ENCODE measurements around the gene C1S.
"Not testable (repeated sequence)": the region's sequence is repeated elsewhere in the genome, so short reads cannot be mapped to it uniquely, and the experiment has no call there.

Gene C1S

GRCh38 chr12:7096006-7096932 is 35.8 kb downstream of the C1S start:
- DNase-seq (ENCODE audit: low spot score in 2 of 2) (no peak), ATAC-seq (ENCODE audit: low read depth) (no peak)
- Mint-ChIP-seq H3K9me3 (no peaks in the 10 kb centered on the region), H3K4me3 (no peak overlapping the region), H3K27ac (no peak overlapping the region), H3K4me1 (peaks cover 7% of the 10 kb centered on the region), H3K27me3 (no peaks in the 10 kb centered on the region), H3K36me3 (peaks cover 7% of the 10 kb centered on the region)

- no peak overlapping the region for H3K4me3 Mint-ChIP-seq
- H3K36me3 Mint-ChIP-seq = peaks cover 7% of the 10 kb centered on the region
- no peak overlapping the region for H3K27ac Mint-ChIP-seq
- H3K4me1 Mint-ChIP-seq = peaks cover 6% of the 10 kb centered on the region
- DNase-seq (ENCODE audit: low spot score in 2 of 2) = no peak
- ATAC-seq (ENCODE audit: low read depth) = no peak
- H3K27me3 Mint-ChIP-seq = no peaks in the 10 kb centered on the region
- no peaks in the 10 kb centered on the region for H3K9me3 Mint-ChIP-seq
Observed at GRCh38 chr12:7096979-7097378, 36.5 kb downstream of the C1S start.

- ATAC-seq (ENCODE audit: low read depth) (no peak), DNase-seq (ENCODE audit: low spot score in 2 of 2) (no peak)
- no peaks in the 10 kb centered on the region for H3K27me3 Mint-ChIP-seq
- H3K36me3 Mint-ChIP-seq = peaks cover 19% of the 10 kb centered on the region
- H3K4me3 Mint-ChIP-seq = no peak overlapping the region
- H3K27ac Mint-ChIP-seq = no peak overlapping the region
- H3K9me3 Mint-ChIP-seq = no peaks in the 10 kb centered on the region
- peaks cover 8% of the 10 kb centered on the region for H3K4me1 Mint-ChIP-seq
Observed at GRCh38 chr12:7099290-7099996, 38.9 kb downstream of the C1S start.

DNA sequence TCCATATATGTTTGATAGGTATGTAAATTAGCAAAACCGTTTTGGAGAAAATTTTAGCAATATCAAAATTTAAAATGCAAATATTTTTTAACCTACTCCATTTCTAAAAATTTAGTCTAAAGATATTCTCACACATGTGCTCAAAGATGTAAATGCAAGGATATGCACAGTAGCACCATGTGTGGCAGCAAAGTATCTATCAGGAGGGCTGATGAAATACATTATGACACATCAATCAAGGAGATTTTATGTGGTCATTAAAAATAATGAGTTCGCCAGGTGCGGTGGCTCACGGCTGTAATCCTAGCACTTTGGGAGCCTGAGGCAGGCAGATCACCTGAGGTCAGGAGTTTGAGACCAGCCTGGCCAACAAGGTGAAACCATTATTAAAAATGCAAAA is 39.7 kb downstream of the C1S start:
- H3K36me3 Mint-ChIP-seq = peaks cover 19% of the 10 kb centered on the region
- no peak overlapping the region for H3K27ac Mint-ChIP-seq

GRCh38 chr12:7101047-7101693 is 40.7 kb downstream of the C1S start:
- Mint-ChIP-seq H3K27ac (no peak overlapping the region), H3K36me3 (peaks cover 26% of the 10 kb centered on the region), H3K4me1 (peaks cover 8% of the 10 kb centered on the region), H3K9me3 (peaks cover 3% of the 10 kb centered on the region), H3K4me3 (no peak overlapping the region), H3K27me3 (no peaks in the 10 kb centered on the region)
- DNase-seq (ENCODE audit: low spot score in 2 of 2) (no peak), ATAC-seq (ENCODE audit: low read depth) (no peak)

More for the DNA sequence above, 39.7 kb downstream of the C1S start:
- no peak for ATAC-seq (ENCODE audit: low read depth)
- Mint-ChIP-seq H3K4me3 (no peak overlapping the region), H3K4me1 (peaks cover 8% of the 10 kb centered on the region), H3K27me3 (no peaks in the 10 kb centered on the region), H3K9me3 (no peaks in the 10 kb centered on the region)
- DNase-seq (ENCODE audit: low spot score in 2 of 2) = no peak

GRCh38 chr12:7101694-7102131 is 41.2 kb downstream of the C1S start:
- H3K9me3 Mint-ChIP-seq = peaks cover 8% of the 10 kb centered on the region
- no peak overlapping the region for H3K27ac Mint-ChIP-seq
- no peak for ATAC-seq (ENCODE audit: low read depth)
- DNase-seq (ENCODE audit: low spot score in 2 of 2) = no peak
- peaks cover 30% of the 10 kb centered on the region for H3K36me3 Mint-ChIP-seq
- H3K4me3 Mint-ChIP-seq = no peak overlapping the region
- peaks cover 11% of the 10 kb centered on the region for H3K4me1 Mint-ChIP-seq
- no peaks in the 10 kb centered on the region for H3K27me3 Mint-ChIP-seq

DNA sequence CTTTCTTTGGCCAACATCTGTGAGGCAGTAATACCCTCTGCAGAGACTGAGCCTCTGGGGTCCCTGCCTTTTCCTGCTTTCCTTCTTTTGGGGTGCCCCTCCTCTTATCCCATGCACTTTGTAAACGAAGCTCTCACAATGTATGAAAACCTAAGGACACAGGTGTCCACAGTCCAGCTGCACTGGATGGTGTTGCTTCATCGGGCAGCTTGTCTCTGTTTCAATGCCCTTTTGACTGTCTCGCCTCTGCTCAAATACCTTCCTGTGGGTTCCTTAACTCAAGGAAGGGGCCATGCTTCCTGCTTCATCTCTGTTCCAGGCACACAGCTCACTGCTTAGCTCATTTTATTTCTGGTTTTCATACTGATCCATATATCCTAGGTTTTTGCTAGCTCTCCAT is 42.1 kb downstream of the C1S start:
- H3K4me1 Mint-ChIP-seq = peaks cover 12% of the 10 kb centered on the region
- H3K27me3 Mint-ChIP-seq = no peaks in the 10 kb centered on the region
- no peak overlapping the region for H3K4me3 Mint-ChIP-seq
- ATAC-seq (ENCODE audit: low read depth) (no peak), DNase-seq (ENCODE audit: low spot score in 2 of 2) (no peak)
- H3K27ac Mint-ChIP-seq = peak overlapping the region; percentile 5
- peaks cover 30% of the 10 kb centered on the region for H3K36me3 Mint-ChIP-seq
- peaks cover 8% of the 10 kb centered on the region for H3K9me3 Mint-ChIP-seq

- DNase-seq (ENCODE audit: low spot score in 2 of 2) = no peak
- Mint-ChIP-seq H3K4me1 (peaks cover 22% of the 10 kb centered on the region), H3K4me3 (no peak overlapping the region), H3K27ac (peak overlapping the region; percentile 36), H3K27me3 (no peaks in the 10 kb centered on the region), H3K36me3 (peaks cover 30% of the 10 kb centered on the region), H3K9me3 (peaks cover 8% of the 10 kb centered on the region)
- no peak for ATAC-seq (ENCODE audit: low read depth)
Observed at GRCh38 chr12:7103837-7104584, 43.5 kb downstream of the C1S start.

- Mint-ChIP-seq H3K27ac (no peak overlapping the region), H3K36me3 (peaks cover 25% of the 10 kb centered on the region), H3K9me3 (peaks cover 8% of the 10 kb centered on the region), H3K4me1 (peaks cover 36% of the 10 kb centered on the region), H3K27me3 (no peaks in the 10 kb centered on the region), H3K4me3 (no peak overlapping the region)
- ATAC-seq (ENCODE audit: low read depth) (no peak), DNase-seq (ENCODE audit: low spot score in 2 of 2) (no peak)
Observed at GRCh38 chr12:7106082-7106481, 45.6 kb downstream of the C1S start.

- H3K9me3 Mint-ChIP-seq; ATAC-seq (ENCODE audit: low read depth); DNase-seq (ENCODE audit: low spot score in 2 of 2); H3K4me3 Mint-ChIP-seq; H3K27me3 Mint-ChIP-seq; H3K27ac Mint-ChIP-seq: not testable (repeated sequence)
- Mint-ChIP-seq H3K36me3 (peaks cover 23% of the 10 kb centered on the region), H3K4me1 (peaks cover 34% of the 10 kb centered on the region)
Observed at GRCh38 chr12:7107181-7107580, 46.7 kb downstream of the C1S start.

DNA sequence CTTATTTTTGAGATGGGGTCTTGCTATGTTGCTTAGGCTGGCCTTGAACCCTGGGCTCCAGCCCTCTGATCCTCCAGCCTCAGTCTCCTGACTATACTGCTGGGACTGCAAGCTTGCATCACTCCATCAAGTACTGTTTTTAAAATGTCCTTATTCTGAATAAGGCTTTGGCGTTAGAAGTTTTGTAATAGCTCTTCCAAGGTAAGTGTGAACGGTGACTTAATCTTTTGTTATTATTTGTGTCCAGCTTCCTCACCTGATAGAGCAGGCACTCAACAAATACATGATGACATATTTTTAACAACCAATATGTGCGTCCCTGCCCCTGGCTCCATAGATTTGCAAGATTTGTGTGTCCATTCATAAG is 47.1 kb downstream of the C1S start:
- Mint-ChIP-seq H3K36me3 (peaks cover 20% of the 10 kb centered on the region), H3K27me3 (no peaks in the 10 kb centered on the region), H3K9me3 (peaks cover 8% of the 10 kb centered on the region), H3K27ac (peak overlapping the region; percentile 89), H3K4me3 (peak overlapping the region; percentile 92), H3K4me1 (peaks cover 34% of the 10 kb centered on the region)
- ATAC-seq (ENCODE audit: low read depth) = no peak
- no peak for DNase-seq (ENCODE audit: low spot score in 2 of 2)

DNA sequence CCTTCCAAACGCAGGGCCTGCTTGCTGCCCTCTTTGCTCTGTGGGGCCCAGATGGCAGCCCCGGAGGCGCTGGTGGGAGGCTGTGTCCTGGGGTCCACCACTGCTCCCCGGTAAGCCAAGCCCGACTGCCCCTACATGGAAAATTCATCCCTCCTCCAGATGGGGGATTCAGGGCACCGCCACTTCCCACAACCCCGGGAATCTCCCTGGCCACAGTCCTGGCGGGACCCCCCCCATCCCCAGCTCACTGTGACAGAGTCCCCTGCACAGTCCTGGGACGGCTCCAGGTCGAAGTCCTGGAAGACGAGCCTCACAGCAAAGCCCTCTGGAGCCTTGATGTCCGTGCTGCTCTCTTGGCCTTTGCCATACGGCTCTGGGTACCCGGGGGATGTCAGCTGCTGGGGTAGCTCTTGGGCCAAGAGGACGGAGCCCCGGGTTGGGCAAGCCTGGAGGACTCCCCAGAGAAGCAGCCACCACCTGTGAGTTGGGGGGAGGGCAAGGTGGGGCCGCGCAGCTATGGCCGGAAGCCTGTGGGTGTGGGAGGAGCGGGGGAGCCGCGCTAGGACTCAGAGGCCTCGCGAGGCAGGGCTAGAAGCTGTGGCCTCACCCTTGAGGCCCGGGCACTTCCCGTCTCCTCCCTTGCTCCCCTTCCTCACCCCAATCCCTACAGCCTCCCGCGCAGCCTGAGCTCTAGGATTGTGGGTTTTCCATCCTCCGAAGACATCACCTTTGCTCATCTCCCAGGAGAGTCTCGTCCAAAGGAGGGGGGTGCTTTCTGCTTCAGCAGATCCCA is 47.7 kb downstream of the C1S start:
- peaks cover 35% of the 10 kb centered on the region for H3K4me1 Mint-ChIP-seq
- DNase-seq (ENCODE audit: low spot score in 2 of 2) (peak; percentile 53 to 60), ATAC-seq (ENCODE audit: low read depth) (peak; percentile 90)
- peaks cover 17% of the 10 kb centered on the region for H3K36me3 Mint-ChIP-seq
- peak overlapping the region; percentile 92 for H3K4me3 Mint-ChIP-seq
- H3K27me3 Mint-ChIP-seq = no peaks in the 10 kb centered on the region
- H3K27ac Mint-ChIP-seq = peak overlapping the region; percentile 89
- H3K9me3 Mint-ChIP-seq = peaks cover 8% of the 10 kb centered on the region
